Measurements from ENCODE around the gene DDX42. TPM values are rescaled to one million over a fixed set of nuclear protein-coding genes. Genes with fewer than 3 reads are reported as not detected.

Gene DDX42
- total and polyA plus RNA-seq, 2 of the 13 experiments (the other 11 are each of a cell fraction or from before 2014, with no cell fraction given), result 87.2 to 92.9 TPM

GRCh38 chr17:63840591-63841349 lies 66.8 kb downstream of the DDX42 start:
- no peak for FAIRE-seq
- H3K4me2 ChIP-seq (ENCODE audit: low read depth, low read length), result peak overlapping the region; percentile 92
- BruUV-seq (replicated peaks), result no TSS peak
- no peak overlapping the region for H2AFZ ChIP-seq (ENCODE audit: low read length)
- H3K4me1 ChIP-seq (ENCODE audit: insufficient read depth, low read length), result peaks cover 44% of the 10 kb centered on the region
- H3K4me3 ChIP-seq (replicated peaks in 1 of 3; ENCODE audit: insufficient read depth in 1 of 3, low read depth in 2 of 3, low read length in 3 of 3), result peak overlapping the region; percentile 85 to 98 (median 97)
- peaks cover 10% of the 10 kb centered on the region; the same call in 1 of the 2 replicates for H4K20me1 ChIP-seq (ENCODE audit: insufficient read depth, low read length)
- ChIA-PET POLR2A (interaction anchor here (1.0 to 4.4 kb wide), 4 partner anchors 9 to 219 kb away, joined by 3 to 37 read pairs (median 32); partner anchors contain the start of genes CCDC47, DDX42, FTSJ3 and MAP3K3), CTCF (ENCODE audit: low intra/inter-chr PET ratio, low total read pairs) (no interaction called here)
- in situ Hi-C loops (cut with HindIII; ENCODE audit: extremely low pct_ligation_motif_present, low pct_unique_long_range_greater_than_20kb), result loop anchor here (10.0 kb wide), 1 partner anchor 664 kb away; the partner anchor contains the start of genes CEP95 and DDX5
- intact Hi-C loops (cut with micrococcal nuclease; ENCODE audit: unreplicated experiment), result loop anchor here (1.0 to 5.0 kb wide), 2 partner anchors 13 to 68 kb away; partner anchors contain the start of genes CCDC47, DDX42, FTSJ3 and PSMC5
- DNase-seq (ENCODE audit: low spot score), result no peak
- peak; percentile 2 for ATAC-seq
- peaks cover 11 to 20% of the 10 kb centered on the region in 2 experiments for H3K36me3 ChIP-seq (replicated peaks in 1 of 2; ENCODE audit: control insufficient read depth in 1 of 2, insufficient read depth in 2 of 2, low read length in 2 of 2)
- H3K9ac ChIP-seq (ENCODE audit: insufficient read depth, low read depth, low read length), result peak overlapping the region; percentile 93
- peaks cover 46% of the 10 kb centered on the region for H3K79me2 ChIP-seq (ENCODE audit: insufficient read depth, low read length)
- peak overlapping the region; percentile 92 for H3K27ac ChIP-seq (ENCODE audit: extremely low read length, insufficient read depth, low read length)
- 38% methylated on average over 4 of the region's 4 CpGs for WGBS (ENCODE audit: low lambda C conversion rate)
- no peaks in the 10 kb centered on the region for H3K9me3 ChIP-seq (ENCODE audit: low read length)
- H3K27me3 ChIP-seq (ENCODE audit: control insufficient read depth in 1 of 2, insufficient read depth in 2 of 2, low read length in 2 of 2), result no peaks in the 10 kb centered on the region; a peak in 1 of 5 replicates
- TF ChIP-seq PRDM10 (CRISPR knock-in tag; IDR thresholded peaks at IDR 0.05; ENCODE audit: low read depth), result no peak
- TF ChIP-seq ZBTB38 (CRISPR knock-in tag; IDR thresholded peaks at IDR 0.05), result 0 out of 2 replicates have a peak, but pooled peaks have one; percentile 64
- TF ChIP-seq ZFP1 (CRISPR knock-in tag; IDR thresholded peaks at IDR 0.05), result no peak
- TF ChIP-seq ZNF788 (CRISPR knock-in tag; IDR thresholded peaks at IDR 0.05; ENCODE audit: borderline replicate concordance), result peak; percentile 60; the same call in 1 of the 2 replicates
- no peak for TF ChIP-seq NR1H2 (CRISPR knock-in tag; IDR thresholded peaks at IDR 0.05; ENCODE audit: borderline replicate concordance, low read depth)
- 0 out of 2 replicates have a peak, but pooled peaks have one; percentile 48 for TF ChIP-seq ZNF333 (CRISPR knock-in tag; IDR thresholded peaks at IDR 0.05; ENCODE audit: borderline replicate concordance)
- no peak for TF ChIP-seq TRIM24 (CRISPR knock-in tag; IDR thresholded peaks at IDR 0.05)
- no peak for TF ChIP-seq ZNF256 (CRISPR knock-in tag; conservative IDR thresholded peaks at IDR 0.05)
- no peak; the same call in none of the 2 replicates for TF ChIP-seq SAP130 (CRISPR knock-in tag; IDR thresholded peaks at IDR 0.05; ENCODE audit: low read depth)
- TF ChIP-seq ZNF704 (CRISPR knock-in tag; IDR thresholded peaks at IDR 0.05; ENCODE audit: borderline replicate concordance), result no peak
- TF ChIP-seq SOX13 (IDR thresholded peaks at IDR 0.05), result no peak
- no peak for TF ChIP-seq SOX13 (CRISPR knock-in tag; conservative IDR thresholded peaks at IDR 0.05 in 1 of 2, IDR thresholded peaks at IDR 0.05 in 1 of 2)
- TF ChIP-seq MAFG (CRISPR knock-in tag; IDR thresholded peaks at IDR 0.05), result no peak
- no peak for TF ChIP-seq EZH2 (conservative IDR thresholded peaks at IDR 0.05; ENCODE audit: low read depth, low read length)
- TF ChIP-seq ZNF205 (CRISPR knock-in tag; IDR thresholded peaks at IDR 0.05), result no peak
- TF ChIP-seq ZNF766 (CRISPR knock-in tag; IDR thresholded peaks at IDR 0.05; ENCODE audit: borderline replicate concordance), result no peak
- no peak for TF ChIP-seq ZC3H13 (CRISPR knock-in tag; IDR thresholded peaks at IDR 0.05)
- 0 out of 2 replicates have a peak, but pooled peaks have one; percentile 46 for TF ChIP-seq HIVEP1 (CRISPR knock-in tag; IDR thresholded peaks at IDR 0.05)
- no peak for TF ChIP-seq FOXP1 (IDR thresholded peaks at IDR 0.05)
- TF ChIP-seq FOXP1 (CRISPR knock-in tag; IDR thresholded peaks at IDR 0.05), result no peak
- TF ChIP-seq POGZ (CRISPR knock-in tag; IDR thresholded peaks at IDR 0.05), result peak; percentile 30; the same call in 1 of the 2 replicates
